Measurements from ENCODE around the gene TMEM242.

TMEM242 gene

DNA sequence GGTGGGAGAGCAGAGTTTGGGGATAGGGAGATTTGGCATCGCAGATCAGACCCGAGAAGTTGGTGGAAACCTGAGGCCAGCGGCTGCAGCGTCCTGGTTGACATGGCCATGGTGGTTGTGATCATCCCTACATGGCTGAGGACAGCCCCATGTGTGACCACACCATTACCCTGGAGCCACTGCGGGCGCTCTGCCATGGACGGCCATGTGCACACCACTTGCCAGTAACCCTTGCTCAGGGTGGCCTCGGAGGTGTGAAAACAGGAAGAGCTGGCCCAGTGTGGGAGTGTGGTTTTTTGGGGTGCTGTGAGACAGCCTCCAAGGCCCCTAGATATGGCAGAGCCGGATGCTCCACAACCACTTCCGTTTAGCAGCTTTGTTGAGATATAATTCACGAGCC lies 64.4 kb downstream of the TMEM242 start:
- DNase-seq (ENCODE audit: low read depth) = no peak
- Histone ChIP-seq H3K36me3 (ENCODE audit: control insufficient read depth, insufficient read depth, low read length, severe bottlenecking) (no peaks in the 10 kb centered on the region), H3K4me3 (ENCODE audit: low read length) (no peak overlapping the region), H3K9ac (ENCODE audit: low read length) (no peak overlapping the region), H3K9me3 (ENCODE audit: control insufficient read depth, low read length) (no peaks in the 10 kb centered on the region), H3K27me3 (replicated peaks; ENCODE audit: control insufficient read depth, insufficient read depth, low read length) (peaks cover 25% of the 10 kb centered on the region), H3K4me1 (ENCODE audit: control insufficient read depth, insufficient read depth, low read length) (peaks cover 4% of the 10 kb centered on the region)

DNA sequence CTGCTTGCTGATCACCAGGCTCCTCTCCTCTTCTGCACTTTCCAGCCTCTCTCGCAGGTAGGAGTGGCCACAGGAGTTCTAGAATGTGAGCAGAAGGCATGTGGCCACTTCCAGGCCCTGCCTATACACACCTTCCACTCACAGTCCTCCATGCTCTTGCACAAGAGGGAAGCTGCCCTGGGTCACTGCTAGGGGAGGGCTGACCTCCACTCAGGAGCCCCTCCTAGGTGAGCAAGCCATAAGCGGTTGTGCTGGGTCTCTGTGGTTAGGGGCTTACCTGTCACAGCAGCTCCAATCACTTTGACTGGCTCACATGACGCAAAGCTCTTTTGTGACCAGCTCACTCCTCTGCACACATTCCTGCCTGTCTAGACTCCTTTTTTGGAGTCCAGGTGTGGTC lies 68.2 kb downstream of the TMEM242 start:
- no peak for DNase-seq (ENCODE audit: low read depth)
- Histone ChIP-seq H3K4me3 (ENCODE audit: low read length) (no peak overlapping the region), H3K4me1 (ENCODE audit: control insufficient read depth, insufficient read depth, low read length) (no peaks in the 10 kb centered on the region), H3K9me3 (ENCODE audit: control insufficient read depth, low read length) (no peaks in the 10 kb centered on the region), H3K9ac (ENCODE audit: low read length) (no peak overlapping the region), H3K36me3 (ENCODE audit: control insufficient read depth, insufficient read depth, low read length, severe bottlenecking) (no peaks in the 10 kb centered on the region), H3K27me3 (replicated peaks; ENCODE audit: control insufficient read depth, insufficient read depth, low read length) (peaks cover 39% of the 10 kb centered on the region)

DNA sequence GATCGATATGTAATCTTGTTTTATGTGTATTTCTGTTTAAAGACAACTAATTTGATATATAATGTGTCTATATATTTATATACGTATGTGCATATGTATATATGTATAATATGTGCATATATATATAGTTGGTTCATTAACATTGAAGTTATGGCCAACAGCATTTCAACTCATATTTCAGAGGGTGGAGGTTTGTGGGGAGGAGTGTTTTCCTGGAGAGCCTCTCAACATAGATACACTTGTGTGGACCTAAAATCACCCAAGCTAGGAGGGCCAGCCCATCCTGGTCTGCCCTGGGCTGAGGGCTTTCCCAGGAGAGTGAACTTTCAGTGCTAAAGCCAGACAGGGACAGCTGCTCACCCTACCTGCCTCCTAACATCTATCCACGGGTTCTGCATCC lies 68.8 kb downstream of the TMEM242 start:
- Histone ChIP-seq H3K4me1 (ENCODE audit: control insufficient read depth, insufficient read depth, low read length) (no peaks in the 10 kb centered on the region), H3K9ac (ENCODE audit: low read length) (no peak overlapping the region), H3K36me3 (ENCODE audit: control insufficient read depth, insufficient read depth, low read length, severe bottlenecking) (no peaks in the 10 kb centered on the region), H3K4me3 (ENCODE audit: low read length) (no peak overlapping the region), H3K27me3 (replicated peaks; ENCODE audit: control insufficient read depth, insufficient read depth, low read length) (peaks cover 39% of the 10 kb centered on the region), H3K9me3 (ENCODE audit: control insufficient read depth, low read length) (no peaks in the 10 kb centered on the region)
- no peak for DNase-seq (ENCODE audit: low read depth)

GRCh38 chr6:157253699-157254098 lies 69.6 kb downstream of the TMEM242 start:
- Histone ChIP-seq H3K27me3 (replicated peaks; ENCODE audit: control insufficient read depth, insufficient read depth, low read length) (peaks cover 39% of the 10 kb centered on the region), H3K9ac (ENCODE audit: low read length) (no peak overlapping the region), H3K9me3 (ENCODE audit: control insufficient read depth, low read length) (peaks cover 3% of the 10 kb centered on the region), H3K36me3 (ENCODE audit: control insufficient read depth, insufficient read depth, low read length, severe bottlenecking) (no peaks in the 10 kb centered on the region), H3K4me3 (ENCODE audit: low read length) (no peak overlapping the region), H3K4me1 (ENCODE audit: control insufficient read depth, insufficient read depth, low read length) (no peaks in the 10 kb centered on the region)
- no peak for DNase-seq (ENCODE audit: low read depth)

DNA sequence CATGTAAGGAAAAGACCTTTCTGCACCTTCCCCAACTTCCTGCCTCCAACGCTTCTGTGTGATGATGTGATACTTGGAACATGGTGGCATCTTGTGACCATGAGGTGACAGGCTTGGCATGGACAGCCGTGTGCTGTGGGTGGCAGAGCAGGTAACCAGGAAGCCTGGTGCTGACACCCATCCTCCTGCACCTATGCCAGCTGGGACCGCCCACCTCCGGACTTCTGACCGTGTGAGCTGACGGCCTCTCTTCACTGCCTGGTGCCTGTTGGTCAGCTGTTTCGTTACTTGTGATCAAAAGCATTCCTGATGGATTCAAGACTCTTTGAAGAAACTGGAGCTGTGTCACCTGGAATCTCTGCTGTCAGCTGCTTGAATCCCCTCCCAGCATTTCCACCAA lies 70.3 kb downstream of the TMEM242 start:
- H3K4me3 ChIP-seq (ENCODE audit: low read length) = no peak overlapping the region
- no peak for DNase-seq (ENCODE audit: low read depth)
- H3K9me3 ChIP-seq (ENCODE audit: control insufficient read depth, low read length) = peaks cover 3% of the 10 kb centered on the region
- no peaks in the 10 kb centered on the region for H3K36me3 ChIP-seq (ENCODE audit: control insufficient read depth, insufficient read depth, low read length, severe bottlenecking)
- H3K9ac ChIP-seq (ENCODE audit: low read length) = no peak overlapping the region
- no peaks in the 10 kb centered on the region for H3K4me1 ChIP-seq (ENCODE audit: control insufficient read depth, insufficient read depth, low read length)
- peaks cover 34% of the 10 kb centered on the region for H3K27me3 ChIP-seq (replicated peaks; ENCODE audit: control insufficient read depth, insufficient read depth, low read length)

GRCh38 chr6:157251586-157252247 lies 71.6 kb downstream of the TMEM242 start:
- Histone ChIP-seq H3K9ac (ENCODE audit: low read length) (no peak overlapping the region), H3K4me1 (ENCODE audit: control insufficient read depth, insufficient read depth, low read length) (peaks cover 2% of the 10 kb centered on the region), H3K27me3 (replicated peaks; ENCODE audit: control insufficient read depth, insufficient read depth, low read length) (peaks cover 29% of the 10 kb centered on the region), H3K9me3 (ENCODE audit: control insufficient read depth, low read length) (peaks cover 3% of the 10 kb centered on the region), H3K36me3 (ENCODE audit: control insufficient read depth, insufficient read depth, low read length, severe bottlenecking) (no peaks in the 10 kb centered on the region), H3K4me3 (ENCODE audit: low read length) (no peak overlapping the region)
- DNase-seq (ENCODE audit: low read depth) = no peak

DNA sequence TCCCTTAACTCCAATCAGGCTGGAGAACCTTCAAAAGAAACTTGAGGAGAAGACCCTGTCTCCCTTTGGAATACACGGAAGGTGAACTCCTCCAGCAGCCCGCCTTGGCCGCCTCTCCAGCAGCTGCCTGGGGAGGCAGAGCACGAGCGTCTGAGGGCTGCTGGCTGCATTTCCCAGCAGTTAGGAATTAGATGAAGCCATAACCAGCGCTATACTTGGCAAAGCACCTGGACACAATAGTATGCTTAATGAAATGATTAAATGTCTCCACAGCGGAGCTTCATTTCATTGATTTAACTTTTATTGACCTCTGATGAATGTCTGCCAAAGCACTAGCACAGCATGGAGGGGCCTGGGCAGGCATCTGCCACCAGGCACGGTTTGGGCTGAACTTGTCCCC lies 73.5 kb downstream of the TMEM242 start:
- H3K36me3 ChIP-seq (ENCODE audit: control insufficient read depth, insufficient read depth, low read length, severe bottlenecking) = no peaks in the 10 kb centered on the region
- no peak overlapping the region for H3K4me3 ChIP-seq (ENCODE audit: low read length)
- H3K9ac ChIP-seq (ENCODE audit: low read length) = no peak overlapping the region
- no peak for DNase-seq (ENCODE audit: low read depth)
- H3K4me1 ChIP-seq (ENCODE audit: control insufficient read depth, insufficient read depth, low read length) = peaks cover 21% of the 10 kb centered on the region
- peaks cover 15% of the 10 kb centered on the region for H3K27me3 ChIP-seq (replicated peaks; ENCODE audit: control insufficient read depth, insufficient read depth, low read length)
- peaks cover 3% of the 10 kb centered on the region for H3K9me3 ChIP-seq (ENCODE audit: control insufficient read depth, low read length)

- no peak overlapping the region for H3K9ac ChIP-seq (ENCODE audit: low read length)
- H3K4me1 ChIP-seq (ENCODE audit: control insufficient read depth, insufficient read depth, low read length) = peaks cover 30% of the 10 kb centered on the region
- peaks cover 15% of the 10 kb centered on the region for H3K27me3 ChIP-seq (replicated peaks; ENCODE audit: control insufficient read depth, insufficient read depth, low read length)
- H3K4me3 ChIP-seq (ENCODE audit: low read length) = no peak overlapping the region
- DNase-seq (ENCODE audit: low read depth) = no peak
- H3K9me3 ChIP-seq (ENCODE audit: control insufficient read depth, low read length) = peaks cover 3% of the 10 kb centered on the region
- no peaks in the 10 kb centered on the region for H3K36me3 ChIP-seq (ENCODE audit: control insufficient read depth, insufficient read depth, low read length, severe bottlenecking)
Measured at GRCh38 chr6:157248264-157248663, 75.1 kb downstream of the TMEM242 start.

DNA sequence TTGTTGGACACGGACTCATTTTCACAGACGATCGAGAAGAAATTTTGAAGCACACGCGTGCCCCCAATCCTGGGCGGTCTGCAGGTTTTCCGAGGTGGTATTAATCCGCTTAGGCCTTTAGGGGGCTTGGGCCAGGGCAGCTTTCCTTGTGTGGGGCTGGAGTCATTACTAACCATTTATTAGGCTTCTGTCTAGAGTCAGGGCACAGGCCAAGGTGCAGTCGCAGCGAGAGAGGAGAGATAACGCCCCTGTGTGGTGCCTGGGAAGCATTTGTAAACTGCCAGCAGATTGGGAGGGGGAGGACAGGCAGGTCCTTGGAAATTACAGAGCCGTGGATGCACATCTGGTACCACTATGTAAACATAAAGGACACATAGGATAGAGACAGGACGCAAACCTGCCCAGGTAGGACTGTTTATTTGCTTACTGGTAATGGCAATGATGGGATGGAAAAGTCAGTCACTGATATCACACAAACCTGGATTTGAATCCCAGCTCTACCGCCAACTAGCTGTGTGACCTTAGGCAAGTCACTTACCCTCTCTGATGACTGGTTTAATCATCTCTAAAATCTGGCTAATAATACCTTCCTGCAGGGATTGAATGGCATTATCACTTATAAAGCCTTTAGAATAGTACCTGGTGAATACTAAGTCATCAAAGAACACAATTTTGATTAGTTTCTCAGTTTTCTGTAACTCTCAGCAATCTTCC lies 76.4 kb downstream of the TMEM242 start:
- Histone ChIP-seq H3K4me1 (ENCODE audit: control insufficient read depth, insufficient read depth, low read length) (peaks cover 37% of the 10 kb centered on the region), H3K9ac (ENCODE audit: low read length) (no peak overlapping the region), H3K27me3 (replicated peaks; ENCODE audit: control insufficient read depth, insufficient read depth, low read length) (peaks cover 5% of the 10 kb centered on the region), H3K36me3 (ENCODE audit: control insufficient read depth, insufficient read depth, low read length, severe bottlenecking) (no peaks in the 10 kb centered on the region), H3K4me3 (ENCODE audit: low read length) (no peak overlapping the region), H3K9me3 (ENCODE audit: control insufficient read depth, low read length) (peaks cover 3% of the 10 kb centered on the region)
- no peak for DNase-seq (ENCODE audit: low read depth)

DNA sequence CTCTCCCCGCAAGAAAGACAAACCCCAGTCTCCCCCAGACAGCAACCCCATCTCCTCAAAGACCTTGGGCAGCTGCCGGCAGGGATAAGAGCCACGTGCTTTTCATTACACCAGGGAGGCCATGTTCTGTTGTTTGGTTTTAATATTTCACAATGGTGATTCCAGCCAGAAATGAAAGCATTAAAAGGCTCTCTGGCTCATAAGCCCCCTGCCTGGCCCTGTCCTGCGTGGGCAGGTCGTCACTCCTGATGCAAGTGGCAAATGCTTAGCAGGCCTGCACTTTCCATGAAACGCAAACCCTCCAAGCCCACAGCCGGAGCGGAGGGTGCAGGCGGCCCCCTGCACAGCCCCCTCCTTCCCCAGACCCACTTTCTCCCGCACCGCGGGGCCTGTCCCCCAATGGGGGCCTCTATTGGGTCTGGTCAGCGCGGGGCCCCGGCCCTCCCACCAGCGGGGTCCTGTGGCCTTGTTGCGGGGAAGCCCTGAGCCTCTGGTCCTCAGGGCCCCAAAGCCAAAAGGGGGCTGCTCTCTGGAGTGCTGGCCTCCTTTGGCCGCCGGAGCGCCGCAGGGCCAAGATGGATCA lies 77.2 kb downstream of the TMEM242 start:
- Histone ChIP-seq H3K27me3 (replicated peaks; ENCODE audit: control insufficient read depth, insufficient read depth, low read length) (peaks cover 5% of the 10 kb centered on the region), H3K4me1 (ENCODE audit: control insufficient read depth, insufficient read depth, low read length) (peaks cover 41% of the 10 kb centered on the region), H3K9ac (ENCODE audit: low read length) (peak overlapping the region; percentile 57), H3K9me3 (ENCODE audit: control insufficient read depth, low read length) (peaks cover 3% of the 10 kb centered on the region), H3K4me3 (ENCODE audit: low read length) (no peak overlapping the region), H3K36me3 (ENCODE audit: control insufficient read depth, insufficient read depth, low read length, severe bottlenecking) (no peaks in the 10 kb centered on the region)
- DNase-seq (ENCODE audit: low read depth) = peak; percentile 68

- Histone ChIP-seq H3K27me3 (replicated peaks; ENCODE audit: control insufficient read depth, insufficient read depth, low read length) (peaks cover 2% of the 10 kb centered on the region), H3K9me3 (ENCODE audit: control insufficient read depth, low read length) (peaks cover 3% of the 10 kb centered on the region), H3K9ac (ENCODE audit: low read length) (peak overlapping the region; percentile 61), H3K36me3 (ENCODE audit: control insufficient read depth, insufficient read depth, low read length, severe bottlenecking) (no peaks in the 10 kb centered on the region), H3K4me3 (ENCODE audit: low read length) (no peak overlapping the region), H3K4me1 (ENCODE audit: control insufficient read depth, insufficient read depth, low read length) (peaks cover 48% of the 10 kb centered on the region)
- no peak for DNase-seq (ENCODE audit: low read depth)
Measured at GRCh38 chr6:157245436-157245835, 77.9 kb downstream of the TMEM242 start.

Data from adipocyte (in vitro differentiated cells).